ENCODE data around the gene EHF. TPM values are rescaled to one million over a fixed set of nuclear protein-coding genes. Genes with fewer than 3 reads are reported as not detected.

Gene EHF
- polyA plus RNA-seq = 100 to 1,000 TPM; 115 to 121 TPM

GRCh38 chr11:34620820-34621792 lies at the start of gene EHF:
Gene EHF (plus strand): TSS chr11:34621093. CDS start chr11:34642631, 21,538 bp downstream.
- Histone ChIP-seq H3K27ac (ENCODE audit: low read depth in 2 of 2, low read length in 1 of 2) (peak within 1 kb of the TSS; percentile 88 to 95), H3K4me1 (ENCODE audit: control insufficient read depth in 2 of 2, insufficient read depth in 2 of 2, low read length in 1 of 2) (peaks cover 0 to 6% of the 10 kb centered on the region in 2 donors)
- WGBS, 2 donors = 36 to 37% methylated on average over 7 of the region's 7 CpGs

GRCh38 chr11:34573537-34573936 lies 47.4 kb upstream of the EHF start:
- no peaks in the 10 kb centered on the region for H3K4me1 ChIP-seq (ENCODE audit: control insufficient read depth in 2 of 2, insufficient read depth in 2 of 2, low read length in 1 of 2)
- WGBS, 2 donors = 93 to 95% methylated on average over 7 of the region's 7 CpGs
- H3K9me3 ChIP-seq (ENCODE audit: control insufficient read depth in 2 of 2, insufficient read depth in 1 of 2, low read depth in 1 of 2, low read length in 1 of 2) = no peaks in the 10 kb centered on the region
- no peak overlapping the region for H3K4me3 ChIP-seq (ENCODE audit: low read depth in 1 of 2, low read length in 2 of 2)
- H3K27ac ChIP-seq (ENCODE audit: low read depth in 2 of 2, low read length in 1 of 2) = no peak overlapping the region
- H3K27me3 ChIP-seq (ENCODE audit: control insufficient read depth in 1 of 2, insufficient read depth in 2 of 2, low read length in 2 of 2) = peaks cover 0 to 2% of the 10 kb centered on the region in 2 donors
- no peaks in the 10 kb centered on the region for H3K36me3 ChIP-seq (ENCODE audit: control insufficient read depth in 2 of 2, insufficient read depth in 2 of 2, low read length in 1 of 2)

More at GRCh38 chr11:34620820-34621792, at the start of gene EHF:
- H3K9me3 ChIP-seq (ENCODE audit: control insufficient read depth in 2 of 2, insufficient read depth in 1 of 2, low read depth in 1 of 2, low read length in 1 of 2) = no peaks in the 10 kb centered on the region
- H3K4me3 ChIP-seq (ENCODE audit: low read depth in 1 of 2, low read length in 2 of 2) = peak within 1 kb of the TSS; percentile 46 to 91
- peaks cover 0 to 1% of the 10 kb centered on the region in 2 donors for H3K36me3 ChIP-seq (ENCODE audit: control insufficient read depth in 2 of 2, insufficient read depth in 2 of 2, low read length in 1 of 2)
- H3K27me3 ChIP-seq (ENCODE audit: control insufficient read depth in 1 of 2, insufficient read depth in 2 of 2, low read length in 2 of 2) = no peaks in the 10 kb centered on the region

- Histone ChIP-seq H3K27ac (ENCODE audit: low read depth in 2 of 2, low read length in 1 of 2) (no peak overlapping the region), H3K4me3 (ENCODE audit: low read depth in 1 of 2, low read length in 2 of 2) (no peak overlapping the region), H3K9me3 (ENCODE audit: control insufficient read depth in 2 of 2, insufficient read depth in 1 of 2, low read depth in 1 of 2, low read length in 1 of 2) (no peaks in the 10 kb centered on the region), H3K4me1 (ENCODE audit: control insufficient read depth in 2 of 2, insufficient read depth in 2 of 2, low read length in 1 of 2) (no peaks in the 10 kb centered on the region), H3K36me3 (ENCODE audit: control insufficient read depth in 2 of 2, insufficient read depth in 2 of 2, low read length in 1 of 2) (no peaks in the 10 kb centered on the region), H3K27me3 (ENCODE audit: control insufficient read depth in 1 of 2, insufficient read depth in 2 of 2, low read length in 2 of 2) (peaks cover 0 to 2% of the 10 kb centered on the region in 2 donors)
- WGBS, 2 donors = 59 to 65% methylated on average over 4 of the region's 4 CpGs
These were observed 45.6 kb upstream of the EHF start for GRCh38 chr11:34575261-34575660.

- no peaks in the 10 kb centered on the region for H3K36me3 ChIP-seq (ENCODE audit: control insufficient read depth in 2 of 2, insufficient read depth in 2 of 2, low read length in 1 of 2)
These were observed 45.2 kb upstream of the EHF start for GRCh38 chr11:34575671-34576070.

GRCh38 chr11:34576331-34576730 lies 44.6 kb upstream of the EHF start:
- Histone ChIP-seq H3K4me1 (ENCODE audit: control insufficient read depth in 2 of 2, insufficient read depth in 2 of 2, low read length in 1 of 2) (no peaks in the 10 kb centered on the region), H3K27ac (ENCODE audit: low read depth in 2 of 2, low read length in 1 of 2) (no peak overlapping the region), H3K36me3 (ENCODE audit: control insufficient read depth in 2 of 2, insufficient read depth in 2 of 2, low read length in 1 of 2) (no peaks in the 10 kb centered on the region), H3K4me3 (ENCODE audit: low read depth in 1 of 2, low read length in 2 of 2) (no peak overlapping the region), H3K9me3 (ENCODE audit: control insufficient read depth in 2 of 2, insufficient read depth in 1 of 2, low read depth in 1 of 2, low read length in 1 of 2) (no peaks in the 10 kb centered on the region), H3K27me3 (ENCODE audit: control insufficient read depth in 1 of 2, insufficient read depth in 2 of 2, low read length in 2 of 2) (peaks cover 0 to 2% of the 10 kb centered on the region in 2 donors)
- WGBS, 2 donors = 88 to 90% methylated on average over 3 of the region's 3 CpGs

More at GRCh38 chr11:34575671-34576070, 45.2 kb upstream of the EHF start:
- 92 to 93% methylated on average over 2 of the region's 2 CpGs for WGBS, 2 donors
- H3K4me1 ChIP-seq (ENCODE audit: control insufficient read depth in 2 of 2, insufficient read depth in 2 of 2, low read length in 1 of 2) = no peaks in the 10 kb centered on the region
- H3K27ac ChIP-seq (ENCODE audit: low read depth in 2 of 2, low read length in 1 of 2) = no peak overlapping the region
- H3K9me3 ChIP-seq (ENCODE audit: control insufficient read depth in 2 of 2, insufficient read depth in 1 of 2, low read depth in 1 of 2, low read length in 1 of 2) = no peaks in the 10 kb centered on the region
- peaks cover 0 to 2% of the 10 kb centered on the region in 2 donors for H3K27me3 ChIP-seq (ENCODE audit: control insufficient read depth in 1 of 2, insufficient read depth in 2 of 2, low read length in 2 of 2)
- no peak overlapping the region for H3K4me3 ChIP-seq (ENCODE audit: low read depth in 1 of 2, low read length in 2 of 2)

GRCh38 chr11:34583818-34584217 lies 37.1 kb upstream of the EHF start:
- no peak overlapping the region for H3K27ac ChIP-seq (ENCODE audit: low read depth in 2 of 2, low read length in 1 of 2)
- H3K9me3 ChIP-seq (ENCODE audit: control insufficient read depth in 2 of 2, insufficient read depth in 1 of 2, low read depth in 1 of 2, low read length in 1 of 2) = no peaks in the 10 kb centered on the region
- 41 to 51% methylated on average over 4 of the region's 4 CpGs for WGBS, 2 donors
- H3K36me3 ChIP-seq (ENCODE audit: control insufficient read depth in 2 of 2, insufficient read depth in 2 of 2, low read length in 1 of 2) = no peaks in the 10 kb centered on the region
- peaks cover 0 to 8% of the 10 kb centered on the region in 2 donors for H3K4me1 ChIP-seq (ENCODE audit: control insufficient read depth in 2 of 2, insufficient read depth in 2 of 2, low read length in 1 of 2)
- no peaks in the 10 kb centered on the region for H3K27me3 ChIP-seq (ENCODE audit: control insufficient read depth in 1 of 2, insufficient read depth in 2 of 2, low read length in 2 of 2)
- no peak overlapping the region for H3K4me3 ChIP-seq (ENCODE audit: low read depth in 1 of 2, low read length in 2 of 2)

- H3K4me3 ChIP-seq (ENCODE audit: low read depth in 1 of 2, low read length in 2 of 2) = no peak overlapping the region
- peaks cover 0 to 10% of the 10 kb centered on the region in 2 donors for H3K4me1 ChIP-seq (ENCODE audit: control insufficient read depth in 2 of 2, insufficient read depth in 2 of 2, low read length in 1 of 2)
- H3K36me3 ChIP-seq (ENCODE audit: control insufficient read depth in 2 of 2, insufficient read depth in 2 of 2, low read length in 1 of 2) = no peaks in the 10 kb centered on the region
- H3K27ac ChIP-seq (ENCODE audit: low read depth in 2 of 2, low read length in 1 of 2) = no peak overlapping the region
- no peaks in the 10 kb centered on the region for H3K27me3 ChIP-seq (ENCODE audit: control insufficient read depth in 1 of 2, insufficient read depth in 2 of 2, low read length in 2 of 2)
- no peaks in the 10 kb centered on the region for H3K9me3 ChIP-seq (ENCODE audit: control insufficient read depth in 2 of 2, insufficient read depth in 1 of 2, low read depth in 1 of 2, low read length in 1 of 2)
- WGBS, 2 donors = 58 to 60% methylated on average over 2 of the region's 2 CpGs
These were observed 35.6 kb upstream of the EHF start for GRCh38 chr11:34585304-34585734.

- WGBS, 2 donors = 1 to 5% methylated on average over 4 of the region's 4 CpGs
- H3K4me1 ChIP-seq (ENCODE audit: control insufficient read depth in 2 of 2, insufficient read depth in 2 of 2, low read length in 1 of 2) = peaks cover 0 to 10% of the 10 kb centered on the region in 2 donors
- no peaks in the 10 kb centered on the region for H3K9me3 ChIP-seq (ENCODE audit: control insufficient read depth in 2 of 2, insufficient read depth in 1 of 2, low read depth in 1 of 2, low read length in 1 of 2)
- H3K36me3 ChIP-seq (ENCODE audit: control insufficient read depth in 2 of 2, insufficient read depth in 2 of 2, low read length in 1 of 2) = no peaks in the 10 kb centered on the region
- no peak overlapping the region for H3K4me3 ChIP-seq (ENCODE audit: low read depth in 1 of 2, low read length in 2 of 2)
- peak overlapping the region; percentile 77 to 85 for H3K27ac ChIP-seq (ENCODE audit: low read depth in 2 of 2, low read length in 1 of 2)
- H3K27me3 ChIP-seq (ENCODE audit: control insufficient read depth in 1 of 2, insufficient read depth in 2 of 2, low read length in 2 of 2) = no peaks in the 10 kb centered on the region
These were observed 35.0 kb upstream of the EHF start for GRCh38 chr11:34585735-34586487.

GRCh38 chr11:34586488-34587281 lies 34.2 kb upstream of the EHF start:
- 41 to 43% methylated on average over 12 of the region's 12 CpGs for WGBS, 2 donors
- Histone ChIP-seq H3K9me3 (ENCODE audit: control insufficient read depth in 2 of 2, insufficient read depth in 1 of 2, low read depth in 1 of 2, low read length in 1 of 2) (no peaks in the 10 kb centered on the region), H3K4me1 (ENCODE audit: control insufficient read depth in 2 of 2, insufficient read depth in 2 of 2, low read length in 1 of 2) (peaks cover 0 to 10% of the 10 kb centered on the region in 2 donors), H3K27me3 (ENCODE audit: control insufficient read depth in 1 of 2, insufficient read depth in 2 of 2, low read length in 2 of 2) (no peaks in the 10 kb centered on the region), H3K36me3 (ENCODE audit: control insufficient read depth in 2 of 2, insufficient read depth in 2 of 2, low read length in 1 of 2) (no peaks in the 10 kb centered on the region), H3K27ac (ENCODE audit: low read depth in 2 of 2, low read length in 1 of 2) (peak overlapping the region; percentile 49 to 77), H3K4me3 (ENCODE audit: low read depth in 1 of 2, low read length in 2 of 2) (no peak overlapping the region)

Measured in esophagus (tissue), 2 donors.